Tibial artery (tissue), 4 donors: ENCODE measurements around the gene B4GALT5.

ENCODE experiments used
- DNase-seq, 2 donors: peaks; one replicate each; pipeline ENCODE4 v3.0.0-alpha.2; 2019
- H3K27ac ChIP-seq, 2 donors: fragments of 200-600 bp; sonication (generic) in 1 of 2; 1 replicate in 1 of 2; 2 replicates in 1 of 2; pipeline ENCODE4 v1.5.1; 2018 to 2019; ENCODE audit warnings: mild to moderate bottlenecking in 1 of 2
- H3K27me3 ChIP-seq, 2 donors: fragments of 200-600 bp; sonication (generic) in 1 of 2; one replicate each; pipeline versions ENCODE4 v1.5.1 to v1.6.0; 2016 to 2019
- H3K36me3 ChIP-seq, 3 donors: fragments of 200-600 bp; sonication (generic) in 2 of 3; one replicate each; pipeline ENCODE4 v1.5.1; 2016 to 2019; ENCODE audit warnings: mild to moderate bottlenecking in 2 of 3
- H3K4me1 ChIP-seq, 4 donors: fragments of 200-600 bp; sonication (generic) in 2 of 4; 1 replicate in 3 of 4; 2 replicates in 1 of 4; pipeline ENCODE4 v1.5.1; 2016 to 2019
- H3K4me3 ChIP-seq, 2 donors: fragments of 200-600 bp; sonication (generic) in 1 of 2; 1 replicate in 1 of 2; 2 replicates in 1 of 2; pipeline ENCODE4 v1.5.1; 2018 to 2019; ENCODE audit warnings: mild to moderate bottlenecking in 2 of 2
- H3K9me3 ChIP-seq, 3 donors: fragments of 200-600 bp; sonication (generic) in 1 of 3; one replicate each; pipeline ENCODE4 v1.5.1; 2016 to 2019
- intact Hi-C: fragments of 100-400 bp; cut with DNase I; formaldehyde crosslinking; loops from one replicate; pipeline ENCODE4 v1.15.0; 2023; ENCODE audit warnings: low total_unique reads
- TF ChIP-seq, protein P1 (sequence below), 2 experiments: fragments of 200-600 bp in 1 of 2; fragments of 450-650 bp in 1 of 2; IDR thresholded peaks; one replicate each; pipeline ENCODE4 v1.5.1; 2017 to 2019; ENCODE audit warnings: antibody characterized with exemption in 2 of 2, mild to moderate bottlenecking in 1 of 2, moderate library complexity in 1 of 2

Gene B4GALT5

DNA sequence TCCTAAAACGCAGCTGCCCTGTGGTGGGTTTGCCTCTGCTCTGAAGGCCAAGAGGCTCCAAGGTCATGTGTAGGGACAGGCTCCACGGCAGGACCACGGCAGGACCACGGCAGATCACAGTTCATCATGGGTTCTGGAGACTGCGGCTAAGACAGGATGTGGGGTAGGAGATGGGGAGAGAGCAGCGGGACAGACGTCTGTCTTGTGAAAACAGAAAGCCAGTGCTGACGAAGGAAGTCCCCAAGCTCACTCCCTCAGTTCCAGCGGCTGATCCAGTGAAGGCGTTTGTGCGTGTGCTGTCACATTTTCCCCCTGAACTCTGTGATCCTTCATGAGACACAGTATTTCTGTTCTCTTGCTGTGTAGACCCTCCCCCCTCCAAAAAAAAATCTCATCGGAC, 77.8 kb downstream of the B4GALT5 start:
- intact Hi-C loops: no loop called here
- Histone ChIP-seq H3K9me3 (no peaks in the 10 kb centered on the region), H3K27me3 (no peaks in the 10 kb centered on the region), H3K4me3 (no peak overlapping the region), H3K36me3 (peaks cover 55 to 72% (median 65%) of the 10 kb centered on the region in 3 donors), H3K4me1 (peaks cover 0 to 17% (median 7%) of the 10 kb centered on the region in 4 donors), H3K27ac (no peak overlapping the region)
- DNase-seq: no peak
- TF ChIP-seq, protein P1, sequence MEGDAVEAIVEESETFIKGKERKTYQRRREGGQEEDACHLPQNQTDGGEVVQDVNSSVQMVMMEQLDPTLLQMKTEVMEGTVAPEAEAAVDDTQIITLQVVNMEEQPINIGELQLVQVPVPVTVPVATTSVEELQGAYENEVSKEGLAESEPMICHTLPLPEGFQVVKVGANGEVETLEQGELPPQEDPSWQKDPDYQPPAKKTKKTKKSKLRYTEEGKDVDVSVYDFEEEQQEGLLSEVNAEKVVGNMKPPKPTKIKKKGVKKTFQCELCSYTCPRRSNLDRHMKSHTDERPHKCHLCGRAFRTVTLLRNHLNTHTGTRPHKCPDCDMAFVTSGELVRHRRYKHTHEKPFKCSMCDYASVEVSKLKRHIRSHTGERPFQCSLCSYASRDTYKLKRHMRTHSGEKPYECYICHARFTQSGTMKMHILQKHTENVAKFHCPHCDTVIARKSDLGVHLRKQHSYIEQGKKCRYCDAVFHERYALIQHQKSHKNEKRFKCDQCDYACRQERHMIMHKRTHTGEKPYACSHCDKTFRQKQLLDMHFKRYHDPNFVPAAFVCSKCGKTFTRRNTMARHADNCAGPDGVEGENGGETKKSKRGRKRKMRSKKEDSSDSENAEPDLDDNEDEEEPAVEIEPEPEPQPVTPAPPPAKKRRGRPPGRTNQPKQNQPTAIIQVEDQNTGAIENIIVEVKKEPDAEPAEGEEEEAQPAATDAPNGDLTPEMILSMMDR (IDR thresholded peaks at IDR 0.05): no peak

DNA sequence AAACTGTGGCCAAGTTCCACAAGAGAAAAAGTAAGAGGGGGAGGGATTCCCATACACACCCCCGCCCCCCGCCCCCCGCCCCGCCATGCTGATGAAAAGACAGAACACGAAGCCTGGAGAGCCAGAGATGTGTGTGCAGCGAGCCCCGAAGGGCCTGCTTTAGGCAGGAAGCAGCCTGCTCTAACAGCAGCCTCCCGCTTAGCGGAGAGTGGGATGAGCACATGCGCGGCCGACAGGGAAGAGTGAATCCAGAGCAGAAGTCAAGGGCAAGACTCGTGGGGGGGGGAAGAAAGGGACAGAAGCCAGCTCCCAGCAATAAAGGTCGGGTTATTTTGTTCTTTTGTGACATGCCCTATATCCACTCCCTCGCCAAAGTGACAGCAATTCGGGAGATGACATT, 78.5 kb downstream of the B4GALT5 start:
- Histone ChIP-seq H3K36me3 (peaks cover 48 to 65% (median 58%) of the 10 kb centered on the region in 3 donors), H3K4me3 (no peak overlapping the region), H3K27me3 (no peaks in the 10 kb centered on the region), H3K27ac (no peak overlapping the region), H3K9me3 (no peaks in the 10 kb centered on the region), H3K4me1 (peaks cover 0 to 20% (median 11%) of the 10 kb centered on the region in 4 donors)
- DNase-seq: no peak
- intact Hi-C loops: no loop called here
- TF ChIP-seq, protein P1 (IDR thresholded peaks at IDR 0.05): no peak

DNA sequence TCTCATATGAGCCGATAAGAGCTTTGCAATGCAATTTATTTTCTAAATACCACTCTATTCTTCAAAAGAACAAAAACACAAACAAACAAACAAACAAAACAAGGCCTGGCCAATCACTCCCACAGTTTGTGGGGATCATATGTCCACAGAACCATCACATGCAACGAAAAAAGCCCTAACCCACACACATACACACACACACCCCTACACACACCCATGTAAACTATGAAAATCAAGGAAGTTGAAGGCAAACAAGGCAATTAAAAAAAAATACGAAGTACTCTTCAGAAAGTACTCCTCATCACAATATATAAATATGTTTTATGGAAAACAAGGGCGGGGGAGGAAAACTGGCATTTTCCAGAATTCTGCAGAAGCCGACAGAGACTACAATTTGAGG, 79.6 kb downstream of the B4GALT5 start:
- Histone ChIP-seq H3K27me3 (no peaks in the 10 kb centered on the region), H3K4me1 (peaks cover 0 to 20% (median 11%) of the 10 kb centered on the region in 4 donors), H3K27ac (no peak overlapping the region), H3K9me3 (no peaks in the 10 kb centered on the region), H3K4me3 (no peak overlapping the region), H3K36me3 (peaks cover 39 to 55% (median 48%) of the 10 kb centered on the region in 3 donors)
- intact Hi-C loops: no loop called here
- DNase-seq: no peak
- TF ChIP-seq, protein P1 (IDR thresholded peaks at IDR 0.05): no peak

DNA sequence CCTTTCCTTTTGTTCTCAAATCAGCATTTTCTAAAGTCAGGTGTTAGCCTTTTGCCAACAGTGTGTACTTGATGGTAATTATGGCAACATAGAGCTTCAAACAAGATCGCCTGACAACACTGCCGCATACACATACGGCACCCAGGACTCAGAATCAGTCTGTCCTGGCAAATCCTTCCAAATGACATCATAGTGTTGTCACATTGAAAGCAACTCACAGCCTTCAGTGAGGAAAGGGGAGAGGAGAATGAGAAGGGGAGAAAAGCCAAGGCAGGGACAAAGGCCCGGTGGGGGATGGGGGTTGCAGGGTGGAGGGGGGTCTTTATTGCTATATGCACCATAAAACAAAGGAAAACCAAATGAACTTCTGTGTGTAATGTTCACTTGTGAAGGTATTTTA, 80.0 kb downstream of the B4GALT5 start:
- no peak overlapping the region for H3K27ac ChIP-seq
- TF ChIP-seq, protein P1 (IDR thresholded peaks at IDR 0.05): no peak
- peaks cover 0 to 20% (median 11%) of the 10 kb centered on the region in 4 donors for H3K4me1 ChIP-seq
- no peaks in the 10 kb centered on the region for H3K27me3 ChIP-seq
- DNase-seq: no peak
- intact Hi-C loops: no loop called here
- peaks cover 0 to 3% (median 0%) of the 10 kb centered on the region in 3 donors for H3K9me3 ChIP-seq
- H3K4me3 ChIP-seq: no peak overlapping the region
- H3K36me3 ChIP-seq: peaks cover 34 to 50% (median 44%) of the 10 kb centered on the region in 3 donors

DNA sequence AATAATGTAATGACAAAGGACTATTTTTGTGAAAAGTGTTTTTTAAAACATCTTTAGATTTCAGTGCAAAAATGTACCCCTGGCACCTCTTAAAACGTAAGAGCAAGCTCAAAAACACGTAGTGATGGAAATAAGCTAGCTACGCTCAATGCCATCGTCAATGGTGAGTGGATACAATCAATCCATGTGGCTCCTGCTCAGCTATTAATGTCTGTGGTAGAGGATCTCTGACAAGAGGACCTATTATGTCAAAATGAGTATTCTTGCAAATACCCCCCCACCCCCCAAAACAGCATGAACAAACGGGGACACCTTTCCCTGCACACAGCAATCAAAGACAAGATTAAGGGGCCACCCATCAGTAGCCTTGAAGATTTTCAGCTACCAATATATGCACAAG, 80.7 kb downstream of the B4GALT5 start:
- intact Hi-C loops: no loop called here
- H3K36me3 ChIP-seq: peaks cover 32 to 44% (median 38%) of the 10 kb centered on the region in 3 donors
- peaks cover 0 to 20% (median 11%) of the 10 kb centered on the region in 4 donors for H3K4me1 ChIP-seq
- H3K4me3 ChIP-seq: no peak overlapping the region
- TF ChIP-seq, protein P1 (IDR thresholded peaks at IDR 0.05): no peak
- no peaks in the 10 kb centered on the region for H3K27me3 ChIP-seq
- peaks cover 0 to 10% (median 0%) of the 10 kb centered on the region in 3 donors for H3K9me3 ChIP-seq
- DNase-seq: no peak
- no peak overlapping the region for H3K27ac ChIP-seq
